Suprapubic skin (tissue), 4 donors: ENCODE measurements around the gene PAEP.

Experiments used
- CTCF ChIP-seq, 2 donors: fragments of 200-600 bp in 1 of 2; fragments of 450-650 bp in 1 of 2; sonication (generic) in 1 of 2; IDR thresholded peaks; one replicate each; pipeline ENCODE4 v1.5.1; 2016 to 2019; ENCODE audit warnings: antibody characterized with exemption in 2 of 2, mild to moderate bottlenecking in 1 of 2, moderate library complexity in 1 of 2
- POLR2A ChIP-seq, 2 donors: fragments of 450-650 bp; IDR thresholded peaks; one replicate each; pipeline ENCODE4 v1.6.1; 2017; ENCODE audit warnings: antibody characterized with exemption in 2 of 2, mild to moderate bottlenecking in 2 of 2, moderate library complexity in 2 of 2
- POLR2AphosphoS5 ChIP-seq, 3 donors: sonication (generic); formaldehyde crosslinking; IDR thresholded peaks; one replicate each; pipeline ENCODE4 v1.6.1; 2017; ENCODE audit warnings: antibody characterized with exemption in 3 of 3

GRCh38 chr9:135531096-135531495 is 30.5 kb upstream of the PAEP start:
- TF ChIP-seq CTCF (IDR thresholded peaks at IDR 0.05) (no peak), POLR2A (IDR thresholded peaks at IDR 0.05) (no peak), POLR2AphosphoS5 (IDR thresholded peaks at IDR 0.05) (no peak)
